GM19467 (cell line): ENCODE measurements around the gene CLDN6.
A peak's percentile ranks its signal among the peaks of the same experiment; 100 is the strongest.

Experiments
- ATAC-seq: cut with Tn5 transposase; IDR thresholded peaks from one replicate; pipeline ENCODE4 v1.9.1; 2021; ENCODE audit warnings: mild to moderate bottlenecking, moderate library complexity; ENCODE audit not compliant: unreplicated experiment

Gene CLDN6

GRCh38 chr16:3029491-3030221 lies 11.7 kb upstream of the CLDN6 start:
- no peak for ATAC-seq

GRCh38 chr16:3028716-3029319 lies 10.8 kb upstream of the CLDN6 start:
- no peak for ATAC-seq

GRCh38 chr16:3027983-3028715 lies 10.2 kb upstream of the CLDN6 start:
- ATAC-seq: no peak

GRCh38 chr16:3027489-3027795 lies 9.5 kb upstream of the CLDN6 start:
- no peak for ATAC-seq

GRCh38 chr16:3026609-3027488 lies 8.9 kb upstream of the CLDN6 start:
- ATAC-seq: no peak

- ATAC-seq: no peak
Measured at GRCh38 chr16:3026003-3026378, 8.0 kb upstream of the CLDN6 start.

- ATAC-seq: no peak
Measured at GRCh38 chr16:3025032-3026002, 7.3 kb upstream of the CLDN6 start.

- ATAC-seq: peak; percentile 65
Measured at GRCh38 chr16:3023669-3024478, 5.9 kb upstream of the CLDN6 start, which contains the start of the genes HCFC1R1 and THOC6. Gene HCFC1R1 (minus strand): TSS chr16:3023942. CDS start chr16:3023941, 1 bp downstream. Gene THOC6 (plus strand): TSS chr16:3024035. CDS start chr16:3024327, 292 bp downstream.

GRCh38 chr16:3023415-3023668 lies 5.4 kb upstream of the CLDN6 start:
- ATAC-seq: no peak

GRCh38 chr16:3022684-3023414 lies 4.9 kb upstream of the CLDN6 start:
- no peak for ATAC-seq

- ATAC-seq: no peak
Measured at GRCh38 chr16:3022208-3022683, 4.3 kb upstream of the CLDN6 start.

- no peak for ATAC-seq
Measured at GRCh38 chr16:3021449-3022207, 3.6 kb upstream of the CLDN6 start.

GRCh38 chr16:3020604-3021448 lies 2.8 kb upstream of the CLDN6 start:
- ATAC-seq: no peak

- no peak for ATAC-seq
Measured at GRCh38 chr16:3020247-3020603, 2.2 kb upstream of the CLDN6 start, which contains the start of gene TNFRSF12A. Gene TNFRSF12A (plus strand): TSS chr16:3020368. CDS start chr16:3020398, 30 bp downstream.

- no peak for ATAC-seq
Measured at GRCh38 chr16:3019594-3020246, 1.7 kb upstream of the CLDN6 start.

GRCh38 chr16:3017344-3017743 lies 639 bp downstream of the CLDN6 start:
- ATAC-seq: no peak
